GM10248 (cell line): ENCODE measurements around the gene CDKL2.

Source experiments
- CTCF ChIA-PET: fragments of 300-600 bp; sonication (Branson Sonifier 250); formaldehyde crosslinking; extraction: SDS; loops from one replicate; lab custom pipeline; 2021; ENCODE audit warnings: antibody characterized with exemption; lab: Yijun Ruan, JAX
- POLR2A ChIA-PET: fragments of 350-650 bp; sonication (Branson Sonifier 250); formaldehyde crosslinking; extraction: SDS; loops from one replicate; lab custom pipeline; 2020; ENCODE audit warnings: antibody characterized with exemption; lab: Yijun Ruan, JAX
- DNase-seq: peaks from one replicate; pipeline ENCODE4 v3.0.0; 2012; ENCODE audit errors: extremely low spot score
- CTCF ChIP-seq: IDR thresholded peaks from 2 replicates; pipeline ENCODE4 v1.5.1; 2012; ENCODE audit warnings: mild to moderate bottlenecking, low read depth; ENCODE audit errors: extremely low read depth, missing control alignments, control extremely low read depth

Gene CDKL2

GRCh38 chr4:75634951-75635350 lies 4.6 kb upstream of the CDKL2 start:
- DNase-seq, result no peak
- TF ChIP-seq CTCF, result no peak
- POLR2A ChIA-PET, result no interaction called here
- CTCF ChIA-PET, result interaction anchor here (3.2 kb wide), 1 partner anchor 12 kb away, joined by 17 read pairs; no protein-coding TSS in a partner anchor

- no peak for TF ChIP-seq CTCF
- CTCF ChIA-PET, result no interaction called here
- POLR2A ChIA-PET, result no interaction called here
- no peak for DNase-seq
These were observed 4.0 kb upstream of the CDKL2 start for GRCh38 chr4:75634281-75634680.

GRCh38 chr4:75633846-75634245 lies 3.5 kb upstream of the CDKL2 start:
- POLR2A ChIA-PET, result no interaction called here

GRCh38 chr4:75630937-75631329 lies 605 bp upstream of the CDKL2 start:
- no peak for TF ChIP-seq CTCF
- POLR2A ChIA-PET, result no interaction called here
- CTCF ChIA-PET, result interaction anchor here (1.5 to 1.7 kb wide), 2 partner anchors 16 to 79 kb away, joined by 3 to 4 read pairs; no protein-coding TSS in a partner anchor
- no peak for DNase-seq

More at GRCh38 chr4:75633846-75634245, 3.5 kb upstream of the CDKL2 start:
- TF ChIP-seq CTCF, result no peak
- no peak for DNase-seq
- CTCF ChIA-PET, result no interaction called here

GRCh38 chr4:75629239-75629638 lies 1.1 kb downstream of the CDKL2 start:
- POLR2A ChIA-PET, result no interaction called here
- CTCF ChIA-PET, result interaction anchor here (1.1 to 1.5 kb wide), 2 partner anchors 16 to 81 kb away, joined by 3 read pairs; no protein-coding TSS in a partner anchor
- no peak for TF ChIP-seq CTCF
- no peak for DNase-seq

- CTCF ChIA-PET, result no interaction called here
- no peak for TF ChIP-seq CTCF
- DNase-seq, result no peak
- POLR2A ChIA-PET, result no interaction called here
These were observed 7.3 kb downstream of the CDKL2 start for GRCh38 chr4:75623026-75623425.
